GM06990 (cell line): Measurements from ENCODE around the gene HOXB6.

Experiments used
- DNase-seq: peaks from one replicate; pipeline ENCODE4 v3.0.0-alpha.2; 2011; ENCODE audit not compliant: insufficient read length; ENCODE audit errors: extremely low read depth
- H3K27me3 ChIP-seq: replicated peaks from 2 replicates; pipeline ENCODE4 v1.6.0; 2011; ENCODE audit warnings: low read length; ENCODE audit not compliant: control insufficient read depth, insufficient read depth
- H3K36me3 ChIP-seq: 2 replicates; pipeline ENCODE4 v1.5.1; 2011; ENCODE audit warnings: low read length; ENCODE audit not compliant: control insufficient read depth, insufficient read depth
- H3K4me3 ChIP-seq: replicated peaks from 2 replicates; pipeline ENCODE4 v1.5.1; 2011; ENCODE audit warnings: low read depth, mild to moderate bottlenecking, control low read depth, low read length
- CTCF ChIP-seq: IDR thresholded peaks from 2 replicates; pipeline ENCODE4 v1.5.1; 2011; ENCODE audit warnings: low read length, control low read depth, mild to moderate bottlenecking, inconsistent platforms; ENCODE audit not compliant: insufficient read depth, poor library complexity, severe bottlenecking

The HOXB6 gene

GRCh38 chr17:48624544-48625494, 20.0 kb upstream of the HOXB6 start:
- Histone ChIP-seq H3K4me3 (peak overlapping the region; percentile 48), H3K27me3 (peaks cover 6% of the 10 kb centered on the region), H3K36me3 (no peaks in the 10 kb centered on the region)
- TF ChIP-seq CTCF = no peak
- DNase-seq = no peak

- DNase-seq = no peak
- no peak for TF ChIP-seq CTCF
- no peak overlapping the region for H3K4me3 ChIP-seq
- H3K27me3 ChIP-seq = peaks cover 6% of the 10 kb centered on the region
- H3K36me3 ChIP-seq = no peaks in the 10 kb centered on the region
These were observed 19.3 kb upstream of the HOXB6 start for GRCh38 chr17:48624118-48624517.

DNA sequence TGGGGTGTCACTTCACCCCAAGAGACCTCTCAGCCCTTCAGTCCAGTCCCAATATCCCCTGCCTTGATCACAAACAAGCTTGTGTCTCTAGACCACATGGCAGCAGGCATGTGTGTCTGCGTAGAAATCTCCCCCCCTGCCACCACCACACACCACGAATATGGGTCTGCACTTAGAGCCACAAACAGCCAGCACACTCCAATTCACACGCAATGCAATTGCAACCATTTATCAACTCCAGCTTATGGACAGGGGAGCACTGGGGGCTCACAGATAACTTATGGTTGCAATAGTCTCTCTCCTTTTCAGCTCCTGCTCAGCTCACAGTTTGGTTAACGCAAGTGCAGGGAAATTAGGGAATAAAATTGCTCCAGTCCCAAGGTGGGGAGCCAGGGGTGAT, 18.8 kb upstream of the HOXB6 start:
- Histone ChIP-seq H3K4me3 (no peak overlapping the region), H3K27me3 (peaks cover 4% of the 10 kb centered on the region), H3K36me3 (no peaks in the 10 kb centered on the region)
- no peak for TF ChIP-seq CTCF
- no peak for DNase-seq

GRCh38 chr17:48622857-48623256, 18.1 kb upstream of the HOXB6 start:
- no peak for DNase-seq
- TF ChIP-seq CTCF = no peak
- H3K27me3 ChIP-seq = peaks cover 6% of the 10 kb centered on the region
- no peaks in the 10 kb centered on the region for H3K36me3 ChIP-seq
- H3K4me3 ChIP-seq = no peak overlapping the region

GRCh38 chr17:48621410-48622392, 16.9 kb upstream of the HOXB6 start:
- Histone ChIP-seq H3K36me3 (no peaks in the 10 kb centered on the region), H3K27me3 (peaks cover 9% of the 10 kb centered on the region), H3K4me3 (no peak overlapping the region)
- DNase-seq = no peak
- no peak for TF ChIP-seq CTCF
